Urothelium cell line (cell line): ENCODE measurements around the gene MDGA2.
"Not testable (repeated sequence)": the region's sequence is repeated elsewhere in the genome, so short reads cannot be mapped to it uniquely, and the experiment has no call there.

Experiments used
- DNase-seq: peaks from one replicate; pipeline ENCODE4 v3.0.0; 2011; ENCODE audit warnings: low spot score, mixed read lengths
- FAIRE-seq: peaks from 2 replicates; lab custom pipeline; 2011; peaks lifted over from hg19 to GRCh38; lab: Jason Lieb, UNC

Gene MDGA2

GRCh38 chr14:47366006-47366405 is 309.4 kb downstream of the MDGA2 start:
- DNase-seq = no peak

GRCh38 chr14:47365233-47365632 is 310.2 kb downstream of the MDGA2 start:
- FAIRE-seq (no peak), DNase-seq (no peak)

More at GRCh38 chr14:47366006-47366405, 309.4 kb downstream of the MDGA2 start:
- no peak for FAIRE-seq

GRCh38 chr14:47353186-47353585 is 322.2 kb downstream of the MDGA2 start:
- no peak for FAIRE-seq

GRCh38 chr14:47346849-47347248 is 328.6 kb downstream of the MDGA2 start:
- no peak for FAIRE-seq
- DNase-seq = no peak

More at GRCh38 chr14:47353186-47353585, 322.2 kb downstream of the MDGA2 start:
- DNase-seq = no peak

- DNase-seq = no peak
- no peak for FAIRE-seq
Measured at GRCh38 chr14:47345016-47345415, 330.4 kb downstream of the MDGA2 start.

- no peak for DNase-seq
- FAIRE-seq = peak; percentile 5
Measured at GRCh38 chr14:47332939-47333338, 342.5 kb downstream of the MDGA2 start.

- FAIRE-seq = no peak
- DNase-seq = no peak
Measured at GRCh38 chr14:47332106-47332505, 343.3 kb downstream of the MDGA2 start.

- DNase-seq = no peak
- FAIRE-seq = no peak
Measured at GRCh38 chr14:47328376-47328775, 347.0 kb downstream of the MDGA2 start.

GRCh38 chr14:47327336-47327735 is 348.1 kb downstream of the MDGA2 start:
- DNase-seq (no peak), FAIRE-seq (no peak)

- FAIRE-seq (no peak), DNase-seq (no peak)
Measured at GRCh38 chr14:47322751-47323150, 352.7 kb downstream of the MDGA2 start.

- no peak for DNase-seq
- FAIRE-seq = no peak
Measured at GRCh38 chr14:47302121-47302520, 373.3 kb downstream of the MDGA2 start.

- DNase-seq (peak; percentile 33), FAIRE-seq (no peak)
Measured at GRCh38 chr14:47300796-47301195, 374.6 kb downstream of the MDGA2 start.

- FAIRE-seq (no peak), DNase-seq (no peak)
Measured at GRCh38 chr14:47297374-47297773, 378.0 kb downstream of the MDGA2 start.

GRCh38 chr14:47284283-47284682 is 391.1 kb downstream of the MDGA2 start:
- DNase-seq (no peak), FAIRE-seq (no peak)

GRCh38 chr14:47281761-47282160 is 393.6 kb downstream of the MDGA2 start:
- DNase-seq, FAIRE-seq: not testable (repeated sequence)

- DNase-seq (peak; percentile 69), FAIRE-seq (no peak)
Measured at GRCh38 chr14:47278233-47278842, 397.1 kb downstream of the MDGA2 start.

- FAIRE-seq (no peak), DNase-seq (no peak)
Measured at GRCh38 chr14:47277703-47278102, 397.7 kb downstream of the MDGA2 start.

- no peak for DNase-seq
Measured at GRCh38 chr14:47276931-47277330, 398.5 kb downstream of the MDGA2 start.

GRCh38 chr14:47273939-47274338 is 401.5 kb downstream of the MDGA2 start:
- peak; percentile 42 for FAIRE-seq
- DNase-seq = no peak

More at GRCh38 chr14:47276931-47277330, 398.5 kb downstream of the MDGA2 start:
- FAIRE-seq = no peak

GRCh38 chr14:47270715-47271114 is 404.7 kb downstream of the MDGA2 start:
- FAIRE-seq (no peak), DNase-seq (no peak)

- DNase-seq = no peak
Measured at GRCh38 chr14:47269756-47270492, 405.5 kb downstream of the MDGA2 start.

GRCh38 chr14:47264842-47265241 is 410.6 kb downstream of the MDGA2 start:
- FAIRE-seq (no peak), DNase-seq (no peak)

More at GRCh38 chr14:47269756-47270492, 405.5 kb downstream of the MDGA2 start:
- no peak for FAIRE-seq
